Measurements from ENCODE around the gene KRTAP4-8.

Gene KRTAP4-8

DNA sequence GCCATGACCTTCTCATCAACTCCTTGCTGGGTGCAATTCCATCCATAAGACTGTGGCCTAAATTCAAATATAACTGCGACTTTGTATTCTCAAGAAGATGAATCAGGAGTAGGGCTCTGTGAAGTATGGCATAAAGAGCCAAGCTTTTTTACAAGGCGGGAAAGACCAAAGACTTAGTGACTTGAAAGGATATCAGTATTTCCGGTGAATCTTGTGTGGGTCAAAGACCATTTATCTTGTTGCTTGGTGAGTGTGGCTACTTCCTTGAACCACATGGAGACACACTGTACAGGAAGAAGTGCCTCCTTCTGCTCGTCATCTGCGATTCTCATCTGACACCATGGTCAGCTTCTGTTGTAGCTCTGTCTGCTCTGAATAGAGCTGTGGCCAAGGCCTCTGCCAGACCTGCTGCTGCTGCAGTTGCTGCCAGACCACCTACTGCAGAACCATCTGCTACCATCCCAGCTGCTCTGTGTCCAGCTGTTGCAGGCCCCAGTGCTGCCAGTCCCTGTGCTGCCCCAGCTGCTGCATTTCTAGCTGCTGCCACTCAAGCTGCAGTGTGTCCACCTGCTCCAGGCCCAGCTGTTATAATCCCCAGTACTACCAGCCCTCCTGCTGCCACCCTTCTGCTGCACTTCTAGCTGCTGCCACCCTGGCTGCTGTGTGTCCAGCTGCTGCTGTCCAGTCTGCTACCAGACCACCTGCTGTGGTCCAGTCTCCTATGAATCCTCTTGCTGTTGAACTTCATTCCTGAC lies 26.2 kb downstream of the KRTAP4-8 start:
- no peak overlapping the region for H3K4me2 ChIP-seq (ENCODE audit: low read depth, low read length, poor library complexity, severe bottlenecking)
- H3K36me3 ChIP-seq (ENCODE audit: insufficient read depth, low read length): no peaks in the 10 kb centered on the region
- no peak overlapping the region for H3K4me3 ChIP-seq (ENCODE audit: low read length, poor library complexity, severe bottlenecking)
- H2AFZ ChIP-seq (ENCODE audit: low read length): peak overlapping the region; percentile 69; the same call in 1 of the 2 replicates
- H3F3A ChIP-seq (ENCODE audit: low read depth): no peaks in the 10 kb centered on the region
- H3K9me3 ChIP-seq (ENCODE audit: insufficient read depth, low read depth, low read length): no peaks in the 10 kb centered on the region
- no peaks in the 10 kb centered on the region for H3K79me2 ChIP-seq (ENCODE audit: insufficient read depth, low read length)
- no peak overlapping the region for H3K9ac ChIP-seq (ENCODE audit: low read depth, low read length, poor library complexity, severe bottlenecking)
- no peak for TF ChIP-seq EZH2phosphoT487 (IDR thresholded peaks at IDR 0.05; ENCODE audit: borderline replicate concordance)
- TF ChIP-seq, protein P1, sequence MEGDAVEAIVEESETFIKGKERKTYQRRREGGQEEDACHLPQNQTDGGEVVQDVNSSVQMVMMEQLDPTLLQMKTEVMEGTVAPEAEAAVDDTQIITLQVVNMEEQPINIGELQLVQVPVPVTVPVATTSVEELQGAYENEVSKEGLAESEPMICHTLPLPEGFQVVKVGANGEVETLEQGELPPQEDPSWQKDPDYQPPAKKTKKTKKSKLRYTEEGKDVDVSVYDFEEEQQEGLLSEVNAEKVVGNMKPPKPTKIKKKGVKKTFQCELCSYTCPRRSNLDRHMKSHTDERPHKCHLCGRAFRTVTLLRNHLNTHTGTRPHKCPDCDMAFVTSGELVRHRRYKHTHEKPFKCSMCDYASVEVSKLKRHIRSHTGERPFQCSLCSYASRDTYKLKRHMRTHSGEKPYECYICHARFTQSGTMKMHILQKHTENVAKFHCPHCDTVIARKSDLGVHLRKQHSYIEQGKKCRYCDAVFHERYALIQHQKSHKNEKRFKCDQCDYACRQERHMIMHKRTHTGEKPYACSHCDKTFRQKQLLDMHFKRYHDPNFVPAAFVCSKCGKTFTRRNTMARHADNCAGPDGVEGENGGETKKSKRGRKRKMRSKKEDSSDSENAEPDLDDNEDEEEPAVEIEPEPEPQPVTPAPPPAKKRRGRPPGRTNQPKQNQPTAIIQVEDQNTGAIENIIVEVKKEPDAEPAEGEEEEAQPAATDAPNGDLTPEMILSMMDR (conservative IDR thresholded peaks at IDR 0.05; ENCODE audit: low read length): no peak
- no peaks in the 10 kb centered on the region for H3K27me3 ChIP-seq (ENCODE audit: insufficient read depth, low read length, poor library complexity, severe bottlenecking)
- no peaks in the 10 kb centered on the region for H4K20me1 ChIP-seq (ENCODE audit: insufficient read depth, low read length, poor library complexity, severe bottlenecking)
- H3K4me1 ChIP-seq (ENCODE audit: insufficient read depth, low read length, poor library complexity, severe bottlenecking): peaks cover 8% of the 10 kb centered on the region
- H3K9me2 ChIP-seq (replicated peaks; ENCODE audit: low read depth, low read length): no peaks in the 10 kb centered on the region

DNA sequence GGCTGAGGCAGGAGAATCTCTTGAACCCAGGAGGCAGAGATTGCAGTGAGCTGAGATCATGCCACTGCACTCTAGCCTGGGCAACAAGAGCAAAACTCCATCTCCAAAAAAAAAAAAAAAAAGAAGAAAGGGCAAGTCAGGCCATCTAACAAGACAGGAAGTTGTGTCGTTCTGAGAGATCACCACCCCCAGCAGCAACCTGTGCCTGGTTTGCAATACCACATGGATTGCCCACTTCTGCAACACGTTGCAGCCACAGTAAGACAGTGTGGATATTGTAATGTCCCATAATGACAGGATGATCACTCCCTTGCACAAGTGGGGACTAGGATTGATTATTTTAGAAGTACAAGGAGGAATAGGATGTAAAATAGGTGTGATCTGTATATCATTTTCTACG lies 28.9 kb downstream of the KRTAP4-8 start:
- Histone ChIP-seq H3K36me3 (ENCODE audit: insufficient read depth, low read length) (no peaks in the 10 kb centered on the region), H2AFZ (ENCODE audit: low read length) (no peak overlapping the region), H3K4me3 (ENCODE audit: low read length, poor library complexity, severe bottlenecking) (no peak overlapping the region), H3K9me2 (replicated peaks; ENCODE audit: low read depth, low read length) (no peaks in the 10 kb centered on the region), H3F3A (ENCODE audit: low read depth) (no peaks in the 10 kb centered on the region), H3K27me3 (ENCODE audit: insufficient read depth, low read length, poor library complexity, severe bottlenecking) (no peaks in the 10 kb centered on the region), H3K4me1 (ENCODE audit: insufficient read depth, low read length, poor library complexity, severe bottlenecking) (peaks cover 8% of the 10 kb centered on the region), H3K9ac (ENCODE audit: low read depth, low read length, poor library complexity, severe bottlenecking) (no peak overlapping the region), H3K9me3 (ENCODE audit: insufficient read depth, low read depth, low read length) (no peaks in the 10 kb centered on the region), H4K20me1 (ENCODE audit: insufficient read depth, low read length, poor library complexity, severe bottlenecking) (no peaks in the 10 kb centered on the region), H3K4me2 (ENCODE audit: low read depth, low read length, poor library complexity, severe bottlenecking) (no peak overlapping the region), H3K79me2 (ENCODE audit: insufficient read depth, low read length) (no peaks in the 10 kb centered on the region)
- TF ChIP-seq, protein P1 (conservative IDR thresholded peaks at IDR 0.05; ENCODE audit: low read length): no peak
- TF ChIP-seq EZH2phosphoT487 (IDR thresholded peaks at IDR 0.05; ENCODE audit: borderline replicate concordance): no peak

DNA sequence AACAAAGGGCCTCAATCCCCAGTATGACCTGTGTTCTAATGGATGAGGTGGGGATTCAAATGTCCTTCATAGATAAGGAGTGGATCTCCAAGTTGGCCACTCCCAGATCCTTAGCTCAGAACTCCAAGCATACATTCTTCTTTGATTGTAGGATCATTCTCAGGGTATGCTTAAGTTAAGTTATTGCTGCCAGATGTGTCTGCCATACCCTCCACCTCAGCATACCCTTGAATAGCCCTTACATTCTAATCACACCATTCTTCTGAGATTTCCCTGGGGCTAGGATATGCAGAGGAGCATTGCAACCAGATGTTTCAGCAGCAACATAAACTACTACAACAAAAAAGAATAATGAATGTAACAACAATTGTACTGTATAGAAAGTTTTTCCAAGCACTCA lies 30.7 kb downstream of the KRTAP4-8 start:
- Histone ChIP-seq H4K20me1 (ENCODE audit: insufficient read depth, low read length, poor library complexity, severe bottlenecking) (no peaks in the 10 kb centered on the region), H3K9me2 (replicated peaks; ENCODE audit: low read depth, low read length) (no peaks in the 10 kb centered on the region), H3F3A (ENCODE audit: low read depth) (no peaks in the 10 kb centered on the region), H3K27me3 (ENCODE audit: insufficient read depth, low read length, poor library complexity, severe bottlenecking) (no peaks in the 10 kb centered on the region), H3K4me3 (ENCODE audit: low read length, poor library complexity, severe bottlenecking) (no peak overlapping the region), H3K9me3 (ENCODE audit: insufficient read depth, low read depth, low read length) (no peaks in the 10 kb centered on the region), H2AFZ (ENCODE audit: low read length) (no peak overlapping the region), H3K36me3 (ENCODE audit: insufficient read depth, low read length) (no peaks in the 10 kb centered on the region), H3K4me2 (ENCODE audit: low read depth, low read length, poor library complexity, severe bottlenecking) (no peak overlapping the region), H3K9ac (ENCODE audit: low read depth, low read length, poor library complexity, severe bottlenecking) (no peak overlapping the region), H3K4me1 (ENCODE audit: insufficient read depth, low read length, poor library complexity, severe bottlenecking) (peaks cover 8% of the 10 kb centered on the region), H3K79me2 (ENCODE audit: insufficient read depth, low read length) (no peaks in the 10 kb centered on the region)
- TF ChIP-seq, protein P1 (conservative IDR thresholded peaks at IDR 0.05; ENCODE audit: low read length): no peak
- no peak for TF ChIP-seq EZH2phosphoT487 (IDR thresholded peaks at IDR 0.05; ENCODE audit: borderline replicate concordance)
